HG03175 (cell line): ENCODE measurements around the gene LPIN1.

Experiments
- ATAC-seq: cut with Tn5 transposase; IDR thresholded peaks from one replicate; pipeline ENCODE4 v1.9.1; 2021; ENCODE audit warnings: mild to moderate bottlenecking, moderate library complexity; ENCODE audit not compliant: unreplicated experiment

Gene LPIN1

GRCh38 chr2:11743366-11743765 lies 3.1 kb upstream of the LPIN1 start:
- ATAC-seq = no peak

GRCh38 chr2:11743846-11744553 lies 2.4 kb upstream of the LPIN1 start:
- ATAC-seq = peak; percentile 42

- no peak for ATAC-seq
Measured at GRCh38 chr2:11744631-11745394, 1.6 kb upstream of the LPIN1 start.

- no peak for ATAC-seq
Measured at GRCh38 chr2:11745613-11746375, 638 bp upstream of the LPIN1 start.

- ATAC-seq = peak; percentile 23
Measured at GRCh38 chr2:11746807-11747459, 501 bp downstream of the LPIN1 start.

- ATAC-seq = no peak
Measured at GRCh38 chr2:11748018-11748860, 1.8 kb downstream of the LPIN1 start.

GRCh38 chr2:11748861-11749645 lies 2.6 kb downstream of the LPIN1 start:
- no peak for ATAC-seq

- no peak for ATAC-seq
Measured at GRCh38 chr2:11749646-11750349, 3.4 kb downstream of the LPIN1 start.

- ATAC-seq = peak; percentile 38
Measured at GRCh38 chr2:11750422-11750821, 4.0 kb downstream of the LPIN1 start.

- no peak for ATAC-seq
Measured at GRCh38 chr2:11750917-11751316, 4.5 kb downstream of the LPIN1 start.

GRCh38 chr2:11752906-11753305 lies 6.5 kb downstream of the LPIN1 start:
- ATAC-seq = no peak

- ATAC-seq = peak; percentile 85
Measured at GRCh38 chr2:11753452-11753885, 7.0 kb downstream of the LPIN1 start.

- peak; percentile 26 for ATAC-seq
Measured at GRCh38 chr2:11753886-11754699, 7.7 kb downstream of the LPIN1 start.

- no peak for ATAC-seq
Measured at GRCh38 chr2:11754700-11755015, 8.2 kb downstream of the LPIN1 start.

- ATAC-seq = no peak
Measured at GRCh38 chr2:11757101-11757500, 10.7 kb downstream of the LPIN1 start.

- ATAC-seq = no peak
Measured at GRCh38 chr2:11758187-11758586, 11.8 kb downstream of the LPIN1 start.

GRCh38 chr2:11758647-11759046 lies 12.2 kb downstream of the LPIN1 start:
- ATAC-seq = no peak
